ENCODE data around the gene CCDC57. TPM values are rescaled to one million over a fixed set of nuclear protein-coding genes. Genes with fewer than 3 reads are reported as not detected.
A peak's percentile ranks its signal among the peaks of the same experiment; 100 is the strongest.
"Not testable (repeated sequence)": the region's sequence is repeated elsewhere in the genome, so short reads cannot be mapped to it uniquely, and the experiment has no call there.

Gene CCDC57
- total RNA-seq, 1 donor from 2014 or later: 3.4 TPM

- DNase-seq (ENCODE audit: low read depth in 2 of 2): peak in 1 of 2 donors; percentile 78
These were observed 7.6 kb downstream of the CCDC57 start for GRCh38 chr17:82204831-82205719.

GRCh38 chr17:82203920-82204319, 8.7 kb downstream of the CCDC57 start:
- no peak for DNase-seq (ENCODE audit: low read depth in 2 of 2)

- DNase-seq (ENCODE audit: low read depth in 2 of 2): peak; percentile 31 to 51
These were observed 9.7 kb downstream of the CCDC57 start for GRCh38 chr17:82202981-82203380.

GRCh38 chr17:82201498-82201910, 11.1 kb downstream of the CCDC57 start:
- DNase-seq (ENCODE audit: low read depth in 2 of 2): no peak

- DNase-seq (ENCODE audit: low read depth in 2 of 2): peak; percentile 22 to 43
These were observed 11.7 kb downstream of the CCDC57 start for GRCh38 chr17:82200743-82201497.

- DNase-seq (ENCODE audit: low read depth in 2 of 2): no peak
These were observed 12.5 kb downstream of the CCDC57 start for GRCh38 chr17:82200135-82200534.

- no peak for DNase-seq (ENCODE audit: low read depth in 2 of 2)
These were observed 13.1 kb downstream of the CCDC57 start for GRCh38 chr17:82199496-82199895.

GRCh38 chr17:82198092-82198491, 14.6 kb downstream of the CCDC57 start:
- no peak for DNase-seq (ENCODE audit: low read depth in 2 of 2)

- DNase-seq (ENCODE audit: low read depth in 2 of 2): no peak
These were observed 16.7 kb downstream of the CCDC57 start for GRCh38 chr17:82195675-82196672.

- no peak for DNase-seq (ENCODE audit: low read depth in 2 of 2)
These were observed 17.9 kb downstream of the CCDC57 start for GRCh38 chr17:82194765-82195164.

GRCh38 chr17:82193520-82194220, 19.0 kb downstream of the CCDC57 start:
- no peak for DNase-seq (ENCODE audit: low read depth in 2 of 2)

- not testable (repeated sequence) for DNase-seq (ENCODE audit: low read depth in 2 of 2)
These were observed 19.6 kb downstream of the CCDC57 start for GRCh38 chr17:82193050-82193449.

- DNase-seq (ENCODE audit: low read depth in 2 of 2): no peak
These were observed 24.4 kb downstream of the CCDC57 start for GRCh38 chr17:82188001-82188961.

- no peak for DNase-seq (ENCODE audit: low read depth in 2 of 2)
These were observed 25.1 kb downstream of the CCDC57 start for GRCh38 chr17:82187500-82187899.

GRCh38 chr17:82186221-82186620, 26.4 kb downstream of the CCDC57 start:
- no peak for DNase-seq (ENCODE audit: low read depth in 2 of 2)

GRCh38 chr17:82184761-82185160, 27.9 kb downstream of the CCDC57 start:
- no peak for DNase-seq (ENCODE audit: low read depth in 2 of 2)

GRCh38 chr17:82180776-82181528, 31.7 kb downstream of the CCDC57 start:
- no peak for DNase-seq (ENCODE audit: low read depth in 2 of 2)

GRCh38 chr17:82179946-82180475, 32.6 kb downstream of the CCDC57 start:
- DNase-seq (ENCODE audit: low read depth in 2 of 2): no peak
